Measurements from ENCODE around the gene TTC3. TPM values are rescaled to one million over a fixed set of nuclear protein-coding genes. Genes with fewer than 3 reads are reported as not detected.

Gene TTC3
- total and polyA plus RNA-seq, 9 of the 15 experiments (the other 6 are each of a cell fraction or from before 2014, with no cell fraction given), result 17.5 to 92.0 (median 59.5) TPM

- TF ChIP-seq ZBTB40 (IDR thresholded peaks at IDR 0.05) (no peak), ZBTB40 (CRISPR knock-in tag; IDR thresholded peaks at IDR 0.05) (no peak), RFX5 (IDR thresholded peaks at IDR 0.05; ENCODE audit: low read depth, low read length) (no peak), ZFP36 (IDR thresholded peaks at IDR 0.05; ENCODE audit: low read depth, low read length, partially characterized antibody) (no peak), NCOA1 (IDR thresholded peaks at IDR 0.05; ENCODE audit: low read depth) (no peak), ARNT (IDR thresholded peaks at IDR 0.05) (no peak), ZNF431 (CRISPR knock-in tag; IDR thresholded peaks at IDR 0.05) (no peak), MCM5 (IDR thresholded peaks at IDR 0.05; ENCODE audit: low read depth) (no peak), ZNF277 (CRISPR knock-in tag; IDR thresholded peaks at IDR 0.05; ENCODE audit: borderline replicate concordance) (no peak), CBX5 (IDR thresholded peaks at IDR 0.05; ENCODE audit: borderline replicate concordance, low read depth) (no peak), SIRT6 (IDR thresholded peaks at IDR 0.05; ENCODE audit: low read depth, low read length) (no peak), MAFG (tag; conservative IDR thresholded peaks at IDR 0.05) (no peak), FIP1L1 (IDR thresholded peaks at IDR 0.05; ENCODE audit: low read depth, low read length, poor library complexity, severe bottlenecking) (no peak), ZNF57 (CRISPR knock-in tag; IDR thresholded peaks at IDR 0.05) (no peak), ZNF316 (IDR thresholded peaks at IDR 0.05) (no peak)
- TF ChIP-seq, protein P1, sequence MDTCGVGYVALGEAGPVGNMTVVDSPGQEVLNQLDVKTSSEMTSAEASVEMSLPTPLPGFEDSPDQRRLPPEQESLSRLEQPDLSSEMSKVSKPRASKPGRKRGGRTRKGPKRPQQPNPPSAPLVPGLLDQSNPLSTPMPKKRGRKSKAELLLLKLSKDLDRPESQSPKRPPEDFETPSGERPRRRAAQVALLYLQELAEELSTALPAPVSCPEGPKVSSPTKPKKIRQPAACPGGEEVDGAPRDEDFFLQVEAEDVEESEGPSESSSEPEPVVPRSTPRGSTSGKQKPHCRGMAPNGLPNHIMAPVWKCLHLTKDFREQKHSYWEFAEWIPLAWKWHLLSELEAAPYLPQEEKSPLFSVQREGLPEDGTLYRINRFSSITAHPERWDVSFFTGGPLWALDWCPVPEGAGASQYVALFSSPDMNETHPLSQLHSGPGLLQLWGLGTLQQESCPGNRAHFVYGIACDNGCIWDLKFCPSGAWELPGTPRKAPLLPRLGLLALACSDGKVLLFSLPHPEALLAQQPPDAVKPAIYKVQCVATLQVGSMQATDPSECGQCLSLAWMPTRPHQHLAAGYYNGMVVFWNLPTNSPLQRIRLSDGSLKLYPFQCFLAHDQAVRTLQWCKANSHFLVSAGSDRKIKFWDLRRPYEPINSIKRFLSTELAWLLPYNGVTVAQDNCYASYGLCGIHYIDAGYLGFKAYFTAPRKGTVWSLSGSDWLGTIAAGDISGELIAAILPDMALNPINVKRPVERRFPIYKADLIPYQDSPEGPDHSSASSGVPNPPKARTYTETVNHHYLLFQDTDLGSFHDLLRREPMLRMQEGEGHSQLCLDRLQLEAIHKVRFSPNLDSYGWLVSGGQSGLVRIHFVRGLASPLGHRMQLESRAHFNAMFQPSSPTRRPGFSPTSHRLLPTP (IDR thresholded peaks at IDR 0.05; ENCODE audit: borderline replicate concordance, extremely low read depth, insufficient read length), result no peak
These were observed 9.9 kb downstream of the TTC3 start (continued) for GRCh38 chr21:37082856-37083528.
